Measurements from ENCODE around the gene KCNMA1. TPM values are rescaled to one million over a fixed set of nuclear protein-coding genes. Genes with fewer than 3 reads are reported as not detected.

The KCNMA1 gene
- total RNA-seq, 4 donors from 2014 or later = 66.8 to 96.5 (median 78.9) TPM

DNA sequence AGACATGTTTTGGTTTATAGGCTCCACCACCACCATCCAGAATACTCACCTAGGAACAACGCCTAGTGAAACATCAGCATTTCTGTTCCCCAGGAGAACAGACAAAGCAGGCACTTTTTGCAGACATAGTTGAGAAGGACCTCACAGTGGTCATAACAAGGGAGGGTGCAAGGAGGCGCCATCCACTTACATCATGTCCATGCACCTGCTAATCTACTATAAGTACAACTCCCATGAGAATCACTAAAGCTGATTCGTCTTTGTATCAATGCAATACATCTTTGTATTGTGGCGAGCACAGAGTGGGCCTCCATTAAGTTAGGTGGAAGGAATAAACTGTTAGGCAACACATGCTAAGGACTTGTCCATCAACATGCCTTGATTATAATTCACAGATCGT is 207.1 kb downstream of the KCNMA1 start:
- DNase-seq (no peak), ATAC-seq (no peak)
- H3K36me3 ChIP-seq = no peaks in the 10 kb centered on the region
- H3K4me1 ChIP-seq = peaks cover 7 to 16% of the 10 kb centered on the region in 2 donors
- no peak overlapping the region for H3K27ac ChIP-seq
- TF ChIP-seq POLR2A (IDR thresholded peaks at IDR 0.05) (no peak), CTCF (IDR thresholded peaks at IDR 0.05 in 4 of 5, conservative IDR thresholded peaks at IDR 0.05 in 1 of 5) (no peak)
- no peaks in the 10 kb centered on the region for H3K27me3 ChIP-seq
- H3K9me3 ChIP-seq = no peaks in the 10 kb centered on the region
- intact Hi-C loops (cut with DNase I; ENCODE audit: low total_unique reads) (loop anchor here (2.0 kb wide), 1 partner anchor 210 kb away; no protein-coding TSS in a partner anchor), in situ Hi-C loops (cut with MboI; ENCODE audit: low sequenced_read_pairs in 4 of 4) (no loop called here)
- no peak overlapping the region for H3K4me3 ChIP-seq

GRCh38 chr10:77428691-77429395 is 208.8 kb downstream of the KCNMA1 start:
- Histone ChIP-seq H3K36me3 (no peaks in the 10 kb centered on the region), H3K27ac (no peak overlapping the region), H3K27me3 (no peaks in the 10 kb centered on the region), H3K4me3 (no peak overlapping the region), H3K4me1 (peaks cover 7 to 16% of the 10 kb centered on the region in 2 donors), H3K9me3 (no peaks in the 10 kb centered on the region)
- in situ Hi-C loops (cut with MboI; ENCODE audit: low sequenced_read_pairs in 4 of 4) (no loop called here), intact Hi-C loops (cut with DNase I; ENCODE audit: low total_unique reads) (no loop called here)
- ATAC-seq (peak; percentile 86 to 98), DNase-seq (peak; percentile 64 to 79)
- TF ChIP-seq POLR2A (IDR thresholded peaks at IDR 0.05) = no peak
- TF ChIP-seq CTCF (IDR thresholded peaks at IDR 0.05 in 4 of 5, conservative IDR thresholded peaks at IDR 0.05 in 1 of 5) = peak; percentile 57 to 76 (median 70)

DNA sequence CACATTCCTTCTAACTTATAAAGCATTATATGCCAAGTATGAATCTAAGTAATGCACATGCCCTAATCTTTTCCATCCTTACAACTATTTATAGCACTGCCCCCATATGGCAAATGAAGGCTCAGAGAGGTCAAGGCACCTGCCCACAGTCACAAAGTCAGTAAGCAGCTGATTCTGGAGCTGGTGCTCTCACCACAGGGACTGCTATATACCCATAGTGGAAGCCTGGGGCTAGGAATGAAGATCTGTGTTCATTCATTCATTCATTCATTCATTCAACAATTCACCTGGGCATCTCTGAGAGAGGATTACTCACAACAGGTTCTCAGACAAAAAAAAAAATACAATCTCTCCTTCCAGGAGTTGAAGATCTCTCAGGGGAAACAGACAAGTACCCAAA is 213.4 kb downstream of the KCNMA1 start:
- H3K27ac ChIP-seq = no peak overlapping the region
- H3K36me3 ChIP-seq = no peaks in the 10 kb centered on the region
- H3K9me3 ChIP-seq = no peaks in the 10 kb centered on the region
- ATAC-seq (no peak), DNase-seq (no peak)
- TF ChIP-seq CTCF (IDR thresholded peaks at IDR 0.05 in 4 of 5, conservative IDR thresholded peaks at IDR 0.05 in 1 of 5) (no peak), POLR2A (IDR thresholded peaks at IDR 0.05) (no peak)
- no peak overlapping the region for H3K4me3 ChIP-seq
- intact Hi-C loops (cut with DNase I; ENCODE audit: low total_unique reads) (no loop called here), in situ Hi-C loops (cut with MboI; ENCODE audit: low sequenced_read_pairs in 4 of 4) (no loop called here)
- H3K4me1 ChIP-seq = peaks cover 25 to 26% of the 10 kb centered on the region in 2 donors
- no peaks in the 10 kb centered on the region for H3K27me3 ChIP-seq

DNA sequence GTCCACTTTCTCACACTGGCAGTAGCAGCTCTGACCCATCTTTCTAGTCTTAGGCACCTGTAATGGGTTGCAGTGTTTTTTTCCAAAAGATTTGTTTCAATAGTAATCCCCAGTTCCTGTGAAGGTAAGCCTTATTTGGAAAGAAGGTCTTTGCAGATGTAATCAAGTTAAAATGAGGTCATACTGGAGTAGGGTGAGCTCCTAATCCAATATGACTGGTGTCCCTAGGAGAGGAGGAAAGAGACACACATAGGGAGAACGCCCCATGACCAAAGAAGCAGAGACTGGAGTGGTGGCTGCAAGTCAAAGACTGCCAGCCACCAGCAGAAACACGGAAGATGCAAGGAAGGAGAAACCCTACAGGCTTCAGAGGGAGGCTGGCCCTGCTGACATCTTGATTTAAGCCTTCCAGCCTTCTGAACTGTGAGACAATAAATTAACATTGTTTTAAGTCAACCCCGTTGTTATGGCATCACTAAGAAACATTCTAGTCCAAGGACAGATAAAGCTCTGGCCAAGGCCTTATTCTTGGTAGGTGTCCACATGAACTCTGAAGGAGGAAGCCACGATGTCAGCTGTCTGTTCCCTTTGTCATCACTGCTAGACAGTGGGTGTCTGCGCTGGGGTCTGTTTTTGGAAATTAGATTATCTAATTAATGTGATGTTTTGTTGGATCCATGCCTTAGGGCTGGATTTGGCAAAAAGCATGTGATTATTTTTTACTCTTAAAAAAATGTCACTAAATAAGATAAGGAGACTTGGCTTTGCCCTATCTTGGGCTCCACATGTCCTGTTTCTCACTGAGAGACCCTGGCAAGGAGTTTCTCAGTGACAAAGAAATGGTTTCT is 214.9 kb downstream of the KCNMA1 start:
- TF ChIP-seq CTCF (IDR thresholded peaks at IDR 0.05 in 4 of 5, conservative IDR thresholded peaks at IDR 0.05 in 1 of 5) (no peak), POLR2A (IDR thresholded peaks at IDR 0.05) (no peak)
- Histone ChIP-seq H3K36me3 (no peaks in the 10 kb centered on the region), H3K27me3 (no peaks in the 10 kb centered on the region), H3K27ac (no peak overlapping the region), H3K9me3 (no peaks in the 10 kb centered on the region), H3K4me1 (peaks cover 22 to 29% of the 10 kb centered on the region in 2 donors), H3K4me3 (no peak overlapping the region)
- in situ Hi-C loops (cut with MboI; ENCODE audit: low sequenced_read_pairs in 4 of 4) (no loop called here), intact Hi-C loops (cut with DNase I; ENCODE audit: low total_unique reads) (no loop called here)
- DNase-seq (no peak), ATAC-seq (no peak)
